ENCODE measurements around the gene ZNF521. TPM values are rescaled to one million over a fixed set of nuclear protein-coding genes. Genes with fewer than 3 reads are reported as not detected.

The ZNF521 gene
- total RNA-seq, 1 donor from 2014 or later, result 48.0 TPM

- Mint-ChIP-seq H3K4me3 (ENCODE audit: unreplicated experiment) (no peak overlapping the region), H3K36me3 (ENCODE audit: low read depth, unreplicated experiment) (peaks cover 3% of the 10 kb centered on the region), H3K9me3 (ENCODE audit: unreplicated experiment) (peaks cover 4% of the 10 kb centered on the region), H3K27me3 (ENCODE audit: low read depth, unreplicated experiment) (peaks cover 7% of the 10 kb centered on the region), H3K27ac (ENCODE audit: unreplicated experiment) (no peak overlapping the region), H3K4me1 (ENCODE audit: low read depth, unreplicated experiment) (no peaks in the 10 kb centered on the region)
- Histone ChIP-seq H4K20me1 (ENCODE audit: insufficient read depth, low read length) (no peaks in the 10 kb centered on the region), H3K79me2 (ENCODE audit: insufficient read depth, low read length) (no peaks in the 10 kb centered on the region), H3K4me3 (ENCODE audit: insufficient read depth, low read depth, low read length) (no peak overlapping the region), H3K27ac (ENCODE audit: low read depth, low read length) (no peak overlapping the region), H3K4me1 (ENCODE audit: insufficient read depth, low read length) (no peaks in the 10 kb centered on the region), H2AFZ (ENCODE audit: low read depth, low read length) (no peak overlapping the region), H3K27me3 (ENCODE audit: insufficient read depth, low read length) (no peaks in the 10 kb centered on the region), H3K36me3 (ENCODE audit: insufficient read depth, low read length) (no peaks in the 10 kb centered on the region), H3K9me3 (ENCODE audit: insufficient read depth, low read depth, low read length) (no peaks in the 10 kb centered on the region), H3K9ac (ENCODE audit: low read length) (no peak overlapping the region), H3K4me2 (ENCODE audit: low read length) (no peak overlapping the region)
- no peak for TF ChIP-seq EZH2 (IDR thresholded peaks at IDR 0.05; ENCODE audit: insufficient read depth, low read length)
- TF ChIP-seq CTCF (IDR thresholded peaks at IDR 0.05; ENCODE audit: insufficient read depth, low read depth, low read length), result no peak
- FAIRE-seq (no peak), DNase-seq (ENCODE audit: low read depth) (peak; percentile 34)
Measured at GRCh38 chr18:25055076-25055475, 296.9 kb downstream of the ZNF521 start.

- DNase-seq (ENCODE audit: low read depth), result no peak
- no peaks in the 10 kb centered on the region for H3K79me2 ChIP-seq (ENCODE audit: insufficient read depth, low read length)
- no peaks in the 10 kb centered on the region for H3K27me3 ChIP-seq (ENCODE audit: insufficient read depth, low read length)
- H3K27ac ChIP-seq (ENCODE audit: low read depth, low read length), result no peak overlapping the region
- no peaks in the 10 kb centered on the region for H3K9me3 ChIP-seq (ENCODE audit: insufficient read depth, low read depth, low read length)
- no peaks in the 10 kb centered on the region for H3K4me1 ChIP-seq (ENCODE audit: insufficient read depth, low read length)
- no peak overlapping the region for H3K4me2 ChIP-seq (ENCODE audit: low read length)
- Mint-ChIP-seq H3K9me3 (ENCODE audit: unreplicated experiment) (peaks cover 4% of the 10 kb centered on the region), H3K27me3 (ENCODE audit: low read depth, unreplicated experiment) (peaks cover 11% of the 10 kb centered on the region), H3K36me3 (ENCODE audit: low read depth, unreplicated experiment) (peaks cover 3% of the 10 kb centered on the region), H3K27ac (ENCODE audit: unreplicated experiment) (no peak overlapping the region), H3K4me1 (ENCODE audit: low read depth, unreplicated experiment) (no peaks in the 10 kb centered on the region), H3K4me3 (ENCODE audit: unreplicated experiment) (no peak overlapping the region)
- H3K9ac ChIP-seq (ENCODE audit: low read length), result no peak overlapping the region
- no peak for TF ChIP-seq EZH2 (IDR thresholded peaks at IDR 0.05; ENCODE audit: insufficient read depth, low read length)
- TF ChIP-seq CTCF (IDR thresholded peaks at IDR 0.05; ENCODE audit: insufficient read depth, low read depth, low read length), result no peak
- H3K36me3 ChIP-seq (ENCODE audit: insufficient read depth, low read length), result no peaks in the 10 kb centered on the region
- no peaks in the 10 kb centered on the region for H4K20me1 ChIP-seq (ENCODE audit: insufficient read depth, low read length)
- no peak for FAIRE-seq
- no peak overlapping the region for H2AFZ ChIP-seq (ENCODE audit: low read depth, low read length)
- no peak overlapping the region for H3K4me3 ChIP-seq (ENCODE audit: insufficient read depth, low read depth, low read length)
Measured at GRCh38 chr18:25053466-25053865, 298.5 kb downstream of the ZNF521 start.

GRCh38 chr18:25052511-25052921 lies 299.4 kb downstream of the ZNF521 start:
- Histone ChIP-seq H3K4me1 (ENCODE audit: insufficient read depth, low read length) (no peaks in the 10 kb centered on the region), H3K36me3 (ENCODE audit: insufficient read depth, low read length) (no peaks in the 10 kb centered on the region), H3K27ac (ENCODE audit: low read depth, low read length) (no peak overlapping the region), H3K9ac (ENCODE audit: low read length) (no peak overlapping the region), H3K9me3 (ENCODE audit: insufficient read depth, low read depth, low read length) (no peaks in the 10 kb centered on the region), H3K27me3 (ENCODE audit: insufficient read depth, low read length) (no peaks in the 10 kb centered on the region), H3K4me3 (ENCODE audit: insufficient read depth, low read depth, low read length) (no peak overlapping the region), H2AFZ (ENCODE audit: low read depth, low read length) (no peak overlapping the region), H3K4me2 (ENCODE audit: low read length) (no peak overlapping the region), H3K79me2 (ENCODE audit: insufficient read depth, low read length) (no peaks in the 10 kb centered on the region), H4K20me1 (ENCODE audit: insufficient read depth, low read length) (no peaks in the 10 kb centered on the region)
- no peak for FAIRE-seq
- H3K36me3 Mint-ChIP-seq (ENCODE audit: low read depth, unreplicated experiment), result peaks cover 3% of the 10 kb centered on the region
- H3K27ac Mint-ChIP-seq (ENCODE audit: unreplicated experiment), result no peak overlapping the region
- DNase-seq (ENCODE audit: low read depth), result peak; percentile 27
- peaks cover 11% of the 10 kb centered on the region for H3K27me3 Mint-ChIP-seq (ENCODE audit: low read depth, unreplicated experiment)
- no peaks in the 10 kb centered on the region for H3K4me1 Mint-ChIP-seq (ENCODE audit: low read depth, unreplicated experiment)
- H3K4me3 Mint-ChIP-seq (ENCODE audit: unreplicated experiment), result no peak overlapping the region
- H3K9me3 Mint-ChIP-seq (ENCODE audit: unreplicated experiment), result peaks cover 4% of the 10 kb centered on the region
- no peak for TF ChIP-seq CTCF (IDR thresholded peaks at IDR 0.05; ENCODE audit: insufficient read depth, low read depth, low read length)
- TF ChIP-seq EZH2 (IDR thresholded peaks at IDR 0.05; ENCODE audit: insufficient read depth, low read length), result no peak
